GM23248 (cell line): Measurements from ENCODE around the gene SOD3.

Source experiments
- EZH2 ChIP-seq: fragments of 200-600 bp; sonication (generic); IDR thresholded peaks from 2 replicates; pipeline ENCODE4 v1.6.1; 2018; ENCODE audit warnings: antibody characterized with exemption, mild to moderate bottlenecking; ENCODE audit not compliant: insufficient read depth, poor library complexity, severe bottlenecking
- EZH2phosphoT487 ChIP-seq: fragments of 200-600 bp; sonication (generic); IDR thresholded peaks from 2 replicates; pipeline ENCODE4 v1.6.1; 2018; ENCODE audit warnings: antibody characterized with exemption, moderate library complexity, mild to moderate bottlenecking, low read depth; ENCODE audit not compliant: insufficient read depth

GRCh38 chr4:24754571-24754970 is 40.8 kb upstream of the SOD3 start:
- TF ChIP-seq EZH2 = no peak
- no peak for TF ChIP-seq EZH2phosphoT487
